Astrocyte of the spinal cord (primary cell): ENCODE data around the gene AGBL5.

Experiments used
- DNase-seq: peaks from one replicate; pipeline ENCODE4 v3.0.0; 2011; ENCODE audit warnings: low read depth, low spot score
- H3K4me3 ChIP-seq: 2 replicates; pipeline ENCODE4 v1.5.1; 2011; ENCODE audit warnings: low read depth, mild to moderate bottlenecking, low read length, moderate library complexity
- CTCF ChIP-seq: IDR thresholded peaks from 2 replicates; pipeline ENCODE4 v1.5.1; 2012; ENCODE audit warnings: low read depth, mild to moderate bottlenecking, low read length, inconsistent platforms
- in situ Hi-C: cut with HindIII; loops from 2 replicates; pipeline ENCODE4 v1.10.0; 2017; ENCODE audit warnings: low sequenced_read_pairs

The AGBL5 gene

DNA sequence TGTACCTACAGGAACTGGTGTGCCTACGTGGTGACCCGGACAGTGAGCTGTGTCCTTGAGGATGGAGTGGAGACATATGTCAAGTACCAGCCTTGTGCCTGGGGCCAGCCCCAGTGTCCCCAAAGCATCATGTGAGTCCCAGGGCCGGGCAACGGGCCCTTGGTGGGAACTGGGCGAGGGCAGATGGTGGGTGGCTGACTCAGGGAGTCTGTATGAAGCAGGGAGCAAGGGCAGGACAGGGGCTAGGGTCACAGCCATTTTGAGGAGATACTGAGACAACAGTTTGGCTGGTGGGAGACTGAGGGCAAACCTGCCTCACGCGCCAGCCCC is 28.6 kb downstream of the AGBL5 start:
- in situ Hi-C loops, result no loop called here
- H3K4me3 ChIP-seq, result peak overlapping the region; percentile 62
- TF ChIP-seq CTCF, result no peak
- no peak for DNase-seq

- in situ Hi-C loops, result no loop called here
- peak overlapping the region; percentile 62 for H3K4me3 ChIP-seq
- no peak for DNase-seq
- TF ChIP-seq CTCF, result no peak
Observed at GRCh38 chr2:27080603-27080936, 29.1 kb downstream of the AGBL5 start.

DNA sequence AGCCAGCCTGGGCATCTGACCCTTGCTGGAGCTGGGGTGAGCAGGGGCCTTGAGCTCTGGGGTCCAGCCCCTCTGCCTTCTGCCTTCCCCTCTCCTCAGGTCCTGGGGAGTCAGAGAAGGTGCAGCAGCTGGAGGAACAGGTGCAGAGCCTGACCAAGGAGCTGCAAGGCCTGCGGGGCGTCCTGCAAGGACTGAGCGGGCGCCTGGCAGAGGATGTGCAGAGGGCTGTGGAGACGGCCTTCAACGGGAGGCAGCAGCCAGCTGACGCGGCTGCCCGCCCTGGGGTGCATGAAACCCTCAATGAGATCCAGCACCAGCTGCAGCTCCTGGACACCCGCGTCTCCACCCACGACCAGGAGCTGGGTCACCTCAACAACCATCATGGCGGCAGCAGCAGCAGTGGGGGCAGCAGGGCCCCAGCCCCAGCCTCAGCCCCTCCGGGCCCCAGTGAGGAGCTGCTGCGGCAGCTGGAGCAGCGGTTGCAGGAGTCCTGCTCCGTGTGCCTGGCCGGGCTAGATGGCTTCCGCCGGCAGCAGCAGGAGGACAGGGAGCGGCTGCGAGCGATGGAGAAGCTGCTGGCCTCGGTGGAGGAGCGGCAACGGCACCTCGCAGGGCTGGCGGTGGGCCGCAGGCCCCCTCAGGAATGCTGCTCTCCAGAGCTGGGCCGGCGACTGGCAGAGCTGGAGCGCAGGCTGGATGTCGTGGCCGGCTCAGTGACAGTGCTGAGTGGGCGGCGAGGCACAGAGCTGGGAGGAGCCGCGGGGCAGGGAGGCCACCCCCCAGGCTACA is 30.7 kb downstream of the AGBL5 start:
- no peak overlapping the region for H3K4me3 ChIP-seq
- DNase-seq, result no peak
- in situ Hi-C loops, result no loop called here
- TF ChIP-seq CTCF, result no peak

GRCh38 chr2:27082773-27083409 is 31.4 kb downstream of the AGBL5 start:
- no peak overlapping the region for H3K4me3 ChIP-seq
- TF ChIP-seq CTCF, result no peak
- no peak for DNase-seq
- in situ Hi-C loops, result no loop called here

GRCh38 chr2:27083410-27084296 is 32.2 kb downstream of the AGBL5 start:
- in situ Hi-C loops, result no loop called here

More at GRCh38 chr2:27083410-27084296, 32.2 kb downstream of the AGBL5 start:
- no peak overlapping the region for H3K4me3 ChIP-seq
- DNase-seq, result no peak
- no peak for TF ChIP-seq CTCF
